ENCODE data around the gene RASAL1.

Gene RASAL1

DNA sequence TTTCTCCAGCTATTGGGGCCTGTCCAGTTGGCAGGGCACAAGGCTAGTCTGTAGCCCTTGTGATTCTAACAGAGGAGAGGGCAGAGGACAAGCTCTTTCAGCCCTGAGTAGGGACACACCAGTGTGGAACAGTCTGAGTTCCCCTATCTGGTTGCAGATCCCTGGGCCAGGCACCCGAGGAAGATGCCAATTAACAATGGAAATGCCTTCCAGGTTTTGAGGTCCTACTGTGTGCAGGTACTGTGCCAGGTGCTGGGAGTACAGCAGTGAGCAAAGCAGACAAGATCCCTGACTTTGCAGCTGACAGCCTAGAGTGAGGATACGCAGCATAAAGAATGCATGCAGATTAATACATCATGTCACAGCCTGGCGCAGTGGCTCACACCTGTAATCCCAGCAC, 62.0 kb downstream of the RASAL1 start:
- no peak overlapping the region for H3K4me3 ChIP-seq (IDR thresholded peaks at IDR 0.05; ENCODE audit: insufficient read depth, low read depth, low read length)
- H3K36me3 ChIP-seq (ENCODE audit: insufficient read depth) = no peaks in the 10 kb centered on the region
- no peaks in the 10 kb centered on the region for H4K20me1 ChIP-seq (ENCODE audit: insufficient read depth)
- peak overlapping the region; percentile 89; the same call in 1 of the 2 replicates for H3K27ac ChIP-seq
- H3K9ac ChIP-seq = no peak overlapping the region
- no peak overlapping the region; the same call in 1 of the 2 replicates for H3K4me2 ChIP-seq
- no peak overlapping the region for H2AFZ ChIP-seq (ENCODE audit: low read depth)
- peaks cover 53% of the 10 kb centered on the region for H3K4me1 ChIP-seq (ENCODE audit: low read depth, poor library complexity, severe bottlenecking)
- TF ChIP-seq, protein P1, sequence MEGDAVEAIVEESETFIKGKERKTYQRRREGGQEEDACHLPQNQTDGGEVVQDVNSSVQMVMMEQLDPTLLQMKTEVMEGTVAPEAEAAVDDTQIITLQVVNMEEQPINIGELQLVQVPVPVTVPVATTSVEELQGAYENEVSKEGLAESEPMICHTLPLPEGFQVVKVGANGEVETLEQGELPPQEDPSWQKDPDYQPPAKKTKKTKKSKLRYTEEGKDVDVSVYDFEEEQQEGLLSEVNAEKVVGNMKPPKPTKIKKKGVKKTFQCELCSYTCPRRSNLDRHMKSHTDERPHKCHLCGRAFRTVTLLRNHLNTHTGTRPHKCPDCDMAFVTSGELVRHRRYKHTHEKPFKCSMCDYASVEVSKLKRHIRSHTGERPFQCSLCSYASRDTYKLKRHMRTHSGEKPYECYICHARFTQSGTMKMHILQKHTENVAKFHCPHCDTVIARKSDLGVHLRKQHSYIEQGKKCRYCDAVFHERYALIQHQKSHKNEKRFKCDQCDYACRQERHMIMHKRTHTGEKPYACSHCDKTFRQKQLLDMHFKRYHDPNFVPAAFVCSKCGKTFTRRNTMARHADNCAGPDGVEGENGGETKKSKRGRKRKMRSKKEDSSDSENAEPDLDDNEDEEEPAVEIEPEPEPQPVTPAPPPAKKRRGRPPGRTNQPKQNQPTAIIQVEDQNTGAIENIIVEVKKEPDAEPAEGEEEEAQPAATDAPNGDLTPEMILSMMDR (conservative IDR thresholded peaks at IDR 0.05; ENCODE audit: low read depth, low read length) = no peak
- H3K27me3 ChIP-seq (ENCODE audit: insufficient read depth, low read depth) = no peaks in the 10 kb centered on the region
- H3K79me2 ChIP-seq (ENCODE audit: insufficient read depth, low read depth) = no peaks in the 10 kb centered on the region

DNA sequence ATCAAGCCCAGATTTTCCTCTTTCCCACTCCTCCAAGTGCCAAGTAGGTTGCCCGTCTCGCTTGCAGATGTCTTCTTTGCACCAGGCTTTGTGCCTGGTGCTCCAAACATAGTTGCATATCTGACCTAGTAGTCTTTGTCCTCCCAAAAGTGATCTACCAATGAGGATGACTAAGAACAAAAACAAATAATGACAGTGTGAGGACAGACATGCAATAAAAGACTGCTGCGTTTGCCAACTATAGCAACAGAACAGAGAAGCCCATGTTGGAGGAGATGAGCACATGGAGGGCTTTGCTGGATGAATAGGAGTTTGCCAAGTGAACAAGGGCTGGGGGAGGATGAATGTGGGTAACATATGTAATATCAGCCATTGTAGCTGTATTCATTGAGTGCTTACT, 63.4 kb downstream of the RASAL1 start:
- Histone ChIP-seq H3K4me2 (no peak overlapping the region), H3K4me1 (ENCODE audit: low read depth, poor library complexity, severe bottlenecking) (peaks cover 56% of the 10 kb centered on the region), H3K79me2 (ENCODE audit: insufficient read depth, low read depth) (no peaks in the 10 kb centered on the region), H2AFZ (ENCODE audit: low read depth) (no peak overlapping the region), H3K36me3 (ENCODE audit: insufficient read depth) (no peaks in the 10 kb centered on the region), H3K4me3 (IDR thresholded peaks at IDR 0.05; ENCODE audit: insufficient read depth, low read depth, low read length) (no peak overlapping the region), H3K27ac (no peak overlapping the region), H3K9ac (no peak overlapping the region), H3K27me3 (ENCODE audit: insufficient read depth, low read depth) (no peaks in the 10 kb centered on the region), H4K20me1 (ENCODE audit: insufficient read depth) (no peaks in the 10 kb centered on the region)
- TF ChIP-seq, protein P1 (conservative IDR thresholded peaks at IDR 0.05; ENCODE audit: low read depth, low read length) = no peak

DNA sequence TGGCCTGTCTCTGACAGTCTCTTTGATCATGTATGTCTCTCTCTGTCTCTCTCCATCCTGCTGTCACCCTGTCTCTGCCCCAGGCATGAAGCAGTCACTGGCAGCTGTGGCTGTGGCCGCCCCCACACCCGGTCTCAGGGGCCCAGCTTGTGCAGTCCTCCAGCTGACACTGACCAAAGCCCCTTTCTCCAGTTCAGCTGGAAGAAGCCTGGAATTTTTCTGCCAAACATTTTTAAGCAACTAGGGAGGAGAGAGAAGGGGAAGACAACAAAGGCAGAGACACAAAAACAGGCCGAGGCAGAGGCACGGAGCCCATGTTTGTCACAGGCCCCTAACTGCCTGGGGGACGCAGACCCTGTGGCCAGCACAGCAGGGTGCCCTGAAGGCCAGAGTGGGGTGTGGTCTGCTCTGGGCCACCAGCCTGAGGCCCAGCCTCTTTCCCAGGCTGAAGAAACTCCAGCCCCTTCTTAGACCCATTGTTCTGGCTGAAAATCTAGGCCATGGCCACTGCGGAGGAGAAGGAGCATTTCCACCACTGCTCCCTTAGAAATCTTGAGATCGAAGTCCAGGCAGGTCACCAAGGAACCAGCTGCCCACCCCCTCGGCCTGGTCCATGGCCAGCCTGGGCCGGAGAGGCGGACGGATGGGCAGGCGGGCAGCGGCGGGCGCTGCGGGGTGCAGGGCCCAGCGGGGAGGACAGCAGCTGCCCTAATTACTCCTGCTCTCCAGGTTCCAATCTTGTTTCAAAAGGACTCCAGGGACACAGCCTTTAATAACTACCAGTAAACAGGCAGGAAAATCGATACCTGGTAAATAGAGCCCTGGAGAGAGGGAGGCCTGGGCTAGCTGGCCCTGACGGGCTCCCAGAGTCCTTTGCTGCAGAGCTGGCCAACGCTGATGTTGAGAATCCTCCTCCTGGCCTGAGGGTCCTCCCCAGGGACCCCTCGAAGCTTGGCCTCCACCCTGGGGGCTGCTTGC, 64.1 kb downstream of the RASAL1 start:
- no peak overlapping the region for H2AFZ ChIP-seq (ENCODE audit: low read depth)
- H3K4me3 ChIP-seq (IDR thresholded peaks at IDR 0.05; ENCODE audit: insufficient read depth, low read depth, low read length) = no peak overlapping the region
- H3K27ac ChIP-seq = no peak overlapping the region
- TF ChIP-seq, protein P1 (conservative IDR thresholded peaks at IDR 0.05; ENCODE audit: low read depth, low read length) = no peak
- H3K4me2 ChIP-seq = no peak overlapping the region
- H3K9ac ChIP-seq = no peak overlapping the region
- no peaks in the 10 kb centered on the region for H3K79me2 ChIP-seq (ENCODE audit: insufficient read depth, low read depth)
- H3K4me1 ChIP-seq (ENCODE audit: low read depth, poor library complexity, severe bottlenecking) = peaks cover 50% of the 10 kb centered on the region
- no peaks in the 10 kb centered on the region for H4K20me1 ChIP-seq (ENCODE audit: insufficient read depth)
- no peaks in the 10 kb centered on the region for H3K27me3 ChIP-seq (ENCODE audit: insufficient read depth, low read depth)
- no peaks in the 10 kb centered on the region for H3K36me3 ChIP-seq (ENCODE audit: insufficient read depth)

DNA sequence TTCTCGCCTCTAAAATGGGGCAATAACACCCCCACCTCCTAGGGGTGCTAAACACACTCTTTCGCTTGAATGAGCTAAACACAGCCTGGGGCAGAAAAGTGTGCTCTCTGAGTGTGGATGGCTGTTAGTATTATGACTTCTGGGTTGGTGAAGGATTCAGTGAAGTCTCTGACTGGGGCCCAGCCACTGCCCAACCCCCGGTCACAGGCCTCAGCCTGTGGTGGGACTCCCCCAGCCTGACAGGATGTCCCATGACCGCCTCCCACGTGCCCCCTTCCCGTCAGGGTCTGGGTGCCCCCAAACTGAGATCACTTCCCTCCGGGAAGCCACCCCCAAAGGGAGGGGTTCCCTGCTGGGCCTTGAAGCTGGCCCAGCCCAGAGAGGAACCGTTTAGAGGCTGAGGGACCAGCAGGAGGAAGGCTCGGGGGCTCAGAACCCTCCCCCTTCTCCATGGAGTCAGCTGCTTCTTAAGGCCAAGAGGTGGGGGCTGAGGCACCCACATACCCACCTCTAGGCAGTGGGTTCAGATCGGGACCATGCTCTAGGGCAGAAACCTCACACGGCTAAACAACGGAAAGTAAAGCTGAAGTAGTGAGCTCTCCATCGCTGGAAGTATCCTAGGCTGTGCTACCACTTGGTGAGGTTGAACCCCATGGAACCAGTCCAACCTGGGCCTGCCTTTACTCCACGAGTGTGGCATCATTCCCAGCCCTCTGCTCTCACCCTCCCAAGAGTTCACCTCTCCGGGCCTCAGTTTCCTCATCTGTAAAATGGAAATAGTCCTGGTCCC, 65.2 kb downstream of the RASAL1 start:
- Histone ChIP-seq H3K4me1 (ENCODE audit: low read depth, poor library complexity, severe bottlenecking) (peaks cover 40% of the 10 kb centered on the region), H3K27ac (no peak overlapping the region), H2AFZ (ENCODE audit: low read depth) (no peak overlapping the region)

More for the DNA sequence above, 65.2 kb downstream of the RASAL1 start:
- Histone ChIP-seq H4K20me1 (ENCODE audit: insufficient read depth) (no peaks in the 10 kb centered on the region), H3K27me3 (ENCODE audit: insufficient read depth, low read depth) (no peaks in the 10 kb centered on the region), H3K36me3 (ENCODE audit: insufficient read depth) (no peaks in the 10 kb centered on the region), H3K9ac (no peak overlapping the region), H3K4me2 (no peak overlapping the region), H3K79me2 (ENCODE audit: insufficient read depth, low read depth) (no peaks in the 10 kb centered on the region), H3K4me3 (IDR thresholded peaks at IDR 0.05; ENCODE audit: insufficient read depth, low read depth, low read length) (no peak overlapping the region)
- TF ChIP-seq, protein P1 (conservative IDR thresholded peaks at IDR 0.05; ENCODE audit: low read depth, low read length) = no peak
